GM20431 (cell line): ENCODE measurements around the gene HS3ST3A1.

Experiments
- in situ Hi-C: fragments of 300-500 bp; cut with MseI, MboI; formaldehyde crosslinking; loops from one replicate; pipeline ENCODE4 v1.15.0; 2020; ENCODE audit warnings: low sequenced_read_pairs; ENCODE audit not compliant: unreplicated experiment

HS3ST3A1 gene

GRCh38 chr17:13462673-13463124 is 139.0 kb downstream of the HS3ST3A1 start:
- in situ Hi-C loops = no loop called here

- in situ Hi-C loops = no loop called here
Observed at GRCh38 chr17:13462146-13462545, 139.6 kb downstream of the HS3ST3A1 start.

GRCh38 chr17:13460261-13461000 is 141.3 kb downstream of the HS3ST3A1 start:
- in situ Hi-C loops = no loop called here

- in situ Hi-C loops = no loop called here
Observed at GRCh38 chr17:13457783-13458182, 143.9 kb downstream of the HS3ST3A1 start.
